B cell (primary cell): ENCODE measurements around the gene ITIH3. TPM values are rescaled to one million over a fixed set of nuclear protein-coding genes. Genes with fewer than 3 reads are reported as not detected.
A peak's percentile ranks its signal among the peaks of the same experiment; 100 is the strongest.

Experiments used
- ATAC-seq: fragments of 200-7000 bp; cut with Tn5 transposase; one replicate; pipeline ENCODE4 v1.10.0; 2021; ENCODE audit warnings: low read depth, mild to moderate bottlenecking, moderate number of reproducible peaks, moderate library complexity
- CTCF ChIA-PET: fragments of 350-600 bp; sonication (Branson Sonifier 250); formaldehyde crosslinking; loops from one replicate; lab custom pipeline; 2021; ENCODE audit warnings: antibody characterized with exemption, inconsistent platforms; lab: Charles Lee
- POLR2A ChIA-PET: fragments of 350-600 bp; sonication (Branson Sonifier 250); formaldehyde crosslinking; loops from one replicate; lab custom pipeline; 2021; ENCODE audit warnings: antibody characterized with exemption; lab: Charles Lee
- DNase-seq: peaks from one replicate; pipeline ENCODE4 v3.0.0; 2013
- H2AFZ ChIP-seq: 2 replicates; pipeline ENCODE4 v1.6.1; 2012; ENCODE audit warnings: mild to moderate bottlenecking, low read depth, low read length; ENCODE audit not compliant: insufficient read depth, poor library complexity, severe bottlenecking
- H3K27ac ChIP-seq, 2 donors: 1 replicate in 1 of 2; 2 replicates in 1 of 2; pipeline ENCODE4 v1.5.1; 2012 to 2013; ENCODE audit warnings: low read length in 2 of 2, mild to moderate bottlenecking in 2 of 2, moderate library complexity in 1 of 2
- H3K27me3 ChIP-seq, 4 experiments: fragments of 200-600 bp in 1 of 4; sonication (generic) in 1 of 4; replicated peaks in 1 of 4; 1 replicate in 2 of 4; 2 replicates in 2 of 4; pipeline versions ENCODE4 v1.6.1 to v1.7.0; 2013 to 2016; ENCODE audit warnings: low read length in 3 of 4, mild to moderate bottlenecking in 2 of 4, mixed read lengths in 1 of 4, moderate library complexity in 1 of 4; ENCODE audit not compliant: insufficient read depth in 4 of 4, control insufficient read depth in 3 of 4; ENCODE audit errors: control extremely low read depth in 1 of 4
- H3K36me3 ChIP-seq, 2 experiments: replicated peaks in 1 of 2; 1 replicate in 1 of 2; 2 replicates in 1 of 2; pipeline versions ENCODE4 v1.6.1 to v1.7.1; 2013; ENCODE audit warnings: low read length in 1 of 2; ENCODE audit not compliant: insufficient read depth in 2 of 2, control insufficient read depth in 1 of 2; ENCODE audit errors: control extremely low read depth in 1 of 2, extremely low read depth in 1 of 2
- H3K4me1 ChIP-seq, 2 donors: fragments of 200-600 bp in 1 of 2; sonication (generic) in 1 of 2; 1 replicate in 1 of 2; 2 replicates in 1 of 2; pipeline versions ENCODE4 v1.5.1 to v1.6.1; 2013 to 2017; ENCODE audit warnings: low read length in 2 of 2; ENCODE audit not compliant: control insufficient read depth in 2 of 2, insufficient read depth in 2 of 2
- H3K4me2 ChIP-seq: replicated peaks from 2 replicates; pipeline ENCODE3; 2012; ENCODE audit warnings: mild to moderate bottlenecking, low read depth, low read length; ENCODE audit not compliant: poor library complexity, severe bottlenecking
- H3K4me3 ChIP-seq, 5 experiments: fragments of 200-600 bp in 1 of 5; sonication (generic) in 1 of 5; 1 replicate in 3 of 5; 2 replicates in 2 of 5; pipeline versions ENCODE4 v1.5.1 to v1.7.0; 2011 to 2016; ENCODE audit warnings: low read length in 4 of 5, mild to moderate bottlenecking in 4 of 5, low read depth in 2 of 5, control low read depth in 1 of 5, moderate library complexity in 1 of 5; ENCODE audit not compliant: insufficient read depth in 1 of 5; ENCODE audit errors: control extremely low read depth in 1 of 5, extremely low read depth in 1 of 5
- H3K79me2 ChIP-seq: fragments of 200-600 bp; sonication (generic); one replicate; pipeline ENCODE4 v1.6.0; 2016; ENCODE audit warnings: low read length; ENCODE audit not compliant: control insufficient read depth, insufficient read depth
- H3K9ac ChIP-seq: fragments of 200-600 bp; sonication (generic); 2 replicates; pipeline ENCODE4 v1.6.1; 2017; ENCODE audit warnings: mild to moderate bottlenecking, low read length, moderate library complexity
- H3K9me3 ChIP-seq, 3 donors: one replicate each; pipeline versions ENCODE4 v1.6.1 to v1.7.1; 2013; ENCODE audit warnings: low read length in 2 of 3; ENCODE audit not compliant: control insufficient read depth in 2 of 3, insufficient read depth in 1 of 3; ENCODE audit errors: control extremely low read depth in 1 of 3
- H4K20me1 ChIP-seq: 2 replicates; pipeline ENCODE4 v1.6.0; 2012; ENCODE audit warnings: mild to moderate bottlenecking, low read length; ENCODE audit not compliant: insufficient read depth, control insufficient read depth, poor library complexity, severe bottlenecking
- H3K27ac Mint-ChIP-seq: one replicate; pipeline ENCODE4 v1.8.0; 2021; ENCODE audit warnings: mixed read lengths
- H3K27me3 Mint-ChIP-seq: one replicate; pipeline ENCODE4 v1.8.0; 2021; ENCODE audit warnings: mixed read lengths
- H3K4me1 Mint-ChIP-seq: one replicate; pipeline ENCODE4 v1.8.0; 2021; ENCODE audit warnings: mixed read lengths
- H3K4me3 Mint-ChIP-seq: one replicate; pipeline ENCODE4 v1.8.0; 2021; ENCODE audit warnings: mixed read lengths
- H3K9me3 Mint-ChIP-seq: one replicate; pipeline ENCODE4 v1.8.0; 2022; ENCODE audit warnings: mixed read lengths; ENCODE audit not compliant: insufficient read depth
- CTCF ChIP-seq: fragments of 200-600 bp; IDR thresholded peaks from one replicate; pipeline ENCODE4 v1.8.0; 2022; ENCODE audit warnings: antibody characterized with exemption, mild to moderate bottlenecking
- EZH2 ChIP-seq: IDR thresholded peaks from 2 replicates; pipeline ENCODE4 v1.6.1; 2012; ENCODE audit warnings: borderline replicate concordance, low read depth, mild to moderate bottlenecking, moderate library complexity, low read length; ENCODE audit not compliant: insufficient read depth, poor library complexity, severe bottlenecking
- WGBS: methylation state at CpG from one replicate; pipeline ENCODE4 v1.1.5; 2013; ENCODE audit warnings: missing lambda C conversion rate; ENCODE audit not compliant: insufficient coverage; 5-methylcytosine and 5-hydroxymethylcytosine counted together
- intact Hi-C: fragments of 100-400 bp; cut with micrococcal nuclease; formaldehyde crosslinking; loops from one replicate; pipeline ENCODE4 v1.10.0; 2022
- polyA plus RNA-seq: library from polyadenylated mRNA; depleted of rRNA; stranded (reverse); fragments of >200 nt; gene quantifications from 2 replicates; pipeline ENCODE4 v1.2.3, GENCODE V29; 2012
- total RNA-seq, 2 donors: library from RNA; stranded (reverse); fragments of 120-200 nt in 1 of 2; gene quantifications; 1 replicate in 1 of 2; 2 replicates in 1 of 2; pipeline versions ENCODE4 v1.2.3 to v1.2.4, GENCODE V29; 2013 to 2022

Gene ITIH3
- total and polyA plus RNA-seq, 2 donors (not counting 1 experiment from before 2014, with no cell fraction given), result not detected

- Mint-ChIP-seq H3K4me1 (no peaks in the 10 kb centered on the region), H3K27ac (no peak overlapping the region), H3K4me3 (no peak overlapping the region), H3K27me3 (no peaks in the 10 kb centered on the region), H3K9me3 (no peaks in the 10 kb centered on the region)
- DNase-seq (peak; percentile 37), ATAC-seq (peak; percentile 36)
- TF ChIP-seq CTCF (peak; percentile 63), EZH2 (no peak)
- no peak overlapping the region for H3K4me2 ChIP-seq
- no peak overlapping the region for H3K4me3 ChIP-seq
- H3K36me3 ChIP-seq, result no peaks in the 10 kb centered on the region
- POLR2A ChIA-PET, result no interaction called here
- H3K4me1 ChIP-seq, result no peaks in the 10 kb centered on the region
- CTCF ChIA-PET, result interaction anchor here (1.1 to 1.6 kb wide), 3 partner anchors 17 to 56 kb away, joined by 3 to 6 read pairs (median 3); no protein-coding TSS in a partner anchor
- H3K9me3 ChIP-seq, result peaks cover 0 to 3% (median 0%) of the 10 kb centered on the region in 3 donors
- intact Hi-C loops, result loop anchor here (1.0 kb wide), 1 partner anchor 57 kb away; no protein-coding TSS in a partner anchor
- no peaks in the 10 kb centered on the region for H3K79me2 ChIP-seq
- H3K27ac ChIP-seq, result no peak overlapping the region
- H3K27me3 ChIP-seq, result no peaks in the 10 kb centered on the region
- no peaks in the 10 kb centered on the region for H4K20me1 ChIP-seq
- no peak overlapping the region for H2AFZ ChIP-seq
- WGBS, result 76% methylated on average over 14 of the region's 14 CpGs
- H3K9ac ChIP-seq, result no peak overlapping the region
These were observed 4.4 kb downstream of the ITIH3 start for GRCh38 chr3:52798978-52799476.

- Mint-ChIP-seq H3K4me3 (no peak overlapping the region), H3K27ac (no peak overlapping the region), H3K27me3 (no peaks in the 10 kb centered on the region), H3K4me1 (no peaks in the 10 kb centered on the region), H3K9me3 (no peaks in the 10 kb centered on the region)
- H2AFZ ChIP-seq, result no peak overlapping the region
- CTCF ChIA-PET, result interaction anchor here (1.3 kb wide), 1 partner anchor 16 kb away, joined by 3 read pairs; no protein-coding TSS in a partner anchor
- H3K4me3 ChIP-seq, result no peak overlapping the region
- H3K79me2 ChIP-seq, result no peaks in the 10 kb centered on the region
- H3K27me3 ChIP-seq, result no peaks in the 10 kb centered on the region
- H3K36me3 ChIP-seq, result no peaks in the 10 kb centered on the region
- 100% methylated on average over 6 of the region's 7 CpGs for WGBS
- H3K27ac ChIP-seq, result no peak overlapping the region
- ATAC-seq, result no peak
- no peak for TF ChIP-seq EZH2
- TF ChIP-seq CTCF, result no peak
- H3K9ac ChIP-seq, result no peak overlapping the region
- POLR2A ChIA-PET, result no interaction called here
- H4K20me1 ChIP-seq, result no peaks in the 10 kb centered on the region
- H3K4me2 ChIP-seq, result no peak overlapping the region
- intact Hi-C loops, result no loop called here
- no peaks in the 10 kb centered on the region for H3K4me1 ChIP-seq
- no peak for DNase-seq
- peaks cover 0 to 3% (median 0%) of the 10 kb centered on the region in 3 donors for H3K9me3 ChIP-seq
These were observed 5.5 kb downstream of the ITIH3 start for GRCh38 chr3:52800079-52800478.
